ENCODE results near the gene JMJD8. TPM values are rescaled to one million over a fixed set of nuclear protein-coding genes. Genes with fewer than 3 reads are reported as not detected.

Gene JMJD8
- total and polyA plus RNA-seq, 2 experiments from 2014 or later, result 48.5 to 82.5 TPM

DNA sequence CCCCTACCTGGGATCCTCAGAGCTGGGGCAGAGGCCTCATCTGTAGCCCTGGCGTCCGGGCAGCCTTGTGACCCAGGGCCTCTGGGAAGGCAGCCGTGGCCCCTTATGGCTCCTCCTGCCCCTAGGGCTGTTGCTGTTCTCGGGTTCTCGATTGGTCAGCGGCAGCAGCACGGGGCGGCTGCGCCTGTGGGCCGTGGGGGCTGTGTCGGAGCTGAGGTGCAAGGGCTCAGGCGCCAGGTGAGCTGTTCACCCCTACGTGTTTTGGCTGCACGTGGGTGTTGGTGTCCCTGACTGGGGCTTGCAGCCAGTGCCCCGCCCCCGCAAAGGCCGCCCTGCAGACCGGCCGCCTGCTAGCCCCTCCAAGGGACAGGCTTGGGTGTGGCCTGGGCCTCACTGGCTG, 22.0 kb downstream of the JMJD8 start (continued):
- TF ChIP-seq, protein P1, sequence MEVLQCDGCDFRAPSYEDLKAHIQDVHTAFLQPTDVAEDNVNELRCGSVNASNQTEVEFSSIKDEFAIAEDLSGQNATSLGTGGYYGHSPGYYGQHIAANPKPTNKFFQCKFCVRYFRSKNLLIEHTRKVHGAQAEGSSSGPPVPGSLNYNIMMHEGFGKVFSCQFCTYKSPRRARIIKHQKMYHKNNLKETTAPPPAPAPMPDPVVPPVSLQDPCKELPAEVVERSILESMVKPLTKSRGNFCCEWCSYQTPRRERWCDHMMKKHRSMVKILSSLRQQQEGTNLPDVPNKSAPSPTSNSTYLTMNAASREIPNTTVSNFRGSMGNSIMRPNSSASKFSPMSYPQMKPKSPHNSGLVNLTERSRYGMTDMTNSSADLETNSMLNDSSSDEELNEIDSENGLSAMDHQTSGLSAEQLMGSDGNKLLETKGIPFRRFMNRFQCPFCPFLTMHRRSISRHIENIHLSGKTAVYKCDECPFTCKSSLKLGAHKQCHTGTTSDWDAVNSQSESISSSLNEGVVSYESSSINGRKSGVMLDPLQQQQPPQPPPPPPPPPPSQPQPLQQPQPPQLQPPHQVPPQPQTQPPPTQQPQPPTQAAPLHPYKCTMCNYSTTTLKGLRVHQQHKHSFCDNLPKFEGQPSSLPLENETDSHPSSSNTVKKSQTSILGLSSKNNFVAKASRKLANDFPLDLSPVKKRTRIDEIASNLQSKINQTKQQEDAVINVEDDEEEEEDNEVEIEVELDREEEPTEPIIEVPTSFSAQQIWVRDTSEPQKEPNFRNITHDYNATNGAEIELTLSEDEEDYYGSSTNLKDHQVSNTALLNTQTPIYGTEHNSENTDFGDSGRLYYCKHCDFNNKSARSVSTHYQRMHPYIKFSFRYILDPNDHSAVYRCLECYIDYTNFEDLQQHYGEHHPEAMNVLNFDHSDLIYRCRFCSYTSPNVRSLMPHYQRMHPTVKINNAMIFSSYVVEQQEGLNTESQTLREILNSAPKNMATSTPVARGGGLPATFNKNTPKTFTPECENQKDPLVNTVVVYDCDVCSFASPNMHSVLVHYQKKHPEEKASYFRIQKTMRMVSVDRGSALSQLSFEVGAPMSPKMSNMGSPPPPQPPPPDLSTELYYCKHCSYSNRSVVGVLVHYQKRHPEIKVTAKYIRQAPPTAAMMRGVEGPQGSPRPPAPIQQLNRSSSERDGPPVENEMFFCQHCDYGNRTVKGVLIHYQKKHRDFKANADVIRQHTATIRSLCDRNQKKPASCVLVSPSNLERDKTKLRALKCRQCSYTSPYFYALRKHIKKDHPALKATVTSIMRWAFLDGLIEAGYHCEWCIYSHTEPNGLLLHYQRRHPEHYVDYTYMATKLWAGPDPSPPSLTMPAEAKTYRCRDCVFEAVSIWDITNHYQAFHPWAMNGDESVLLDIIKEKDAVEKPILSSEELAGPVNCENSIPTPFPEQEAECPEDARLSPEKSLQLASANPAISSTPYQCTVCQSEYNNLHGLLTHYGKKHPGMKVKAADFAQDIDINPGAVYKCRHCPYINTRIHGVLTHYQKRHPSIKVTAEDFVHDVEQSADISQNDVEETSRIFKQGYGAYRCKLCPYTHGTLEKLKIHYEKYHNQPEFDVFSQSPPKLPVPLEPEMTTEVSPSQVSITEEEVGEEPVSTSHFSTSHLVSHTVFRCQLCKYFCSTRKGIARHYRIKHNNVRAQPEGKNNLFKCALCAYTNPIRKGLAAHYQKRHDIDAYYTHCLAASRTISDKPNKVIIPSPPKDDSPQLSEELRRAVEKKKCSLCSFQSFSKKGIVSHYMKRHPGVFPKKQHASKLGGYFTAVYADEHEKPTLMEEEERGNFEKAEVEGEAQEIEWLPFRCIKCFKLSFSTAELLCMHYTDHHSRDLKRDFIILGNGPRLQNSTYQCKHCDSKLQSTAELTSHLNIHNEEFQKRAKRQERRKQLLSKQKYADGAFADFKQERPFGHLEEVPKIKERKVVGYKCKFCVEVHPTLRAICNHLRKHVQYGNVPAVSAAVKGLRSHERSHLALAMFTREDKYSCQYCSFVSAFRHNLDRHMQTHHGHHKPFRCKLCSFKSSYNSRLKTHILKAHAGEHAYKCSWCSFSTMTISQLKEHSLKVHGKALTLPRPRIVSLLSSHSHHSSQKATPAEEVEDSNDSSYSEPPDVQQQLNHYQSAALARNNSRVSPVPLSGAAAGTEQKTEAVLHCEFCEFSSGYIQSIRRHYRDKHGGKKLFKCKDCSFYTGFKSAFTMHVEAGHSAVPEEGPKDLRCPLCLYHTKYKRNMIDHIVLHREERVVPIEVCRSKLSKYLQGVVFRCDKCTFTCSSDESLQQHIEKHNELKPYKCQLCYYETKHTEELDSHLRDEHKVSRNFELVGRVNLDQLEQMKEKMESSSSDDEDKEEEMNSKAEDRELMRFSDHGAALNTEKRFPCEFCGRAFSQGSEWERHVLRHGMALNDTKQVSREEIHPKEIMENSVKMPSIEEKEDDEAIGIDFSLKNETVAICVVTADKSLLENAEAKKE (CRISPR knock-in tag; IDR thresholded peaks at IDR 0.05), result no peak
- TF ChIP-seq, protein P2, sequence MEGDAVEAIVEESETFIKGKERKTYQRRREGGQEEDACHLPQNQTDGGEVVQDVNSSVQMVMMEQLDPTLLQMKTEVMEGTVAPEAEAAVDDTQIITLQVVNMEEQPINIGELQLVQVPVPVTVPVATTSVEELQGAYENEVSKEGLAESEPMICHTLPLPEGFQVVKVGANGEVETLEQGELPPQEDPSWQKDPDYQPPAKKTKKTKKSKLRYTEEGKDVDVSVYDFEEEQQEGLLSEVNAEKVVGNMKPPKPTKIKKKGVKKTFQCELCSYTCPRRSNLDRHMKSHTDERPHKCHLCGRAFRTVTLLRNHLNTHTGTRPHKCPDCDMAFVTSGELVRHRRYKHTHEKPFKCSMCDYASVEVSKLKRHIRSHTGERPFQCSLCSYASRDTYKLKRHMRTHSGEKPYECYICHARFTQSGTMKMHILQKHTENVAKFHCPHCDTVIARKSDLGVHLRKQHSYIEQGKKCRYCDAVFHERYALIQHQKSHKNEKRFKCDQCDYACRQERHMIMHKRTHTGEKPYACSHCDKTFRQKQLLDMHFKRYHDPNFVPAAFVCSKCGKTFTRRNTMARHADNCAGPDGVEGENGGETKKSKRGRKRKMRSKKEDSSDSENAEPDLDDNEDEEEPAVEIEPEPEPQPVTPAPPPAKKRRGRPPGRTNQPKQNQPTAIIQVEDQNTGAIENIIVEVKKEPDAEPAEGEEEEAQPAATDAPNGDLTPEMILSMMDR (conservative IDR thresholded peaks at IDR 0.05; ENCODE audit: low read depth in 2 of 2), result no peak
- TF ChIP-seq JUNB (IDR thresholded peaks at IDR 0.05; ENCODE audit: unreplicated experiment), result no peak
- no peak for TF ChIP-seq NANOG (IDR thresholded peaks at IDR 0.05; ENCODE audit: borderline replicate concordance)
- no peak for TF ChIP-seq POLR2AphosphoS5 (IDR thresholded peaks at IDR 0.05; ENCODE audit: low read depth)
- no peak for TF ChIP-seq EZH2phosphoT487 (IDR thresholded peaks at IDR 0.05; ENCODE audit: unreplicated experiment)

DNA sequence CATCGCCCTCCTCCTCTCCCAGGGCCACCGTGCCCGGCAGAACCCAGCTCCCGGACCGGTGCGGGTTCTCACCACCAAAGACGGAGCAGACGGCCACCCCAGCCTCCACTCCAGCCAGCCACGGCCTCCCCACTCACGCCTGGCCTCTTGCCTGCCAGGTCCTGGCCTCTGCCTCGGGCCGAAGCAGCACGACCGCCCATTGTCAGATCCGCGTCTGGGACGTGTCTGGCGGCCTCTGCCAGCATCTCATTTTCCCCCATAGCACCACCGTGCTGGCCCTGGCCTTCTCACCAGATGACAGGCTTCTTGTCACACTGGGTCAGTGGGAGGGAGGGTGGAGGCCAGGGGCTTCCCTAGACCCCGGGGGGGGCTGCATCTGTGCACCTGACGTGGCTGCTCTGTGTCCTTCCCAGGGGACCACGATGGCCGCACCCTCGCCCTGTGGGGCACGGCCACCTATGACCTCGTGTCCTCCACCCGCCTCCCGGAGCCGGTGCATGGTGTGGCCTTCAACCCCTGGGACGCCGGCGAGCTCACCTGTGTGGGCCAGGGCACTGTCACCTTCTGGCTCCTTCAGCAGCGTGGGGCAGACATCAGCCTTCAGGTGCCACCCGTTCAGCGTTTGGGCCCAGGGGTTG, 22.8 kb downstream of the JMJD8 start:
- Histone ChIP-seq H3K9me2 (ENCODE audit: insufficient read depth) (no peaks in the 10 kb centered on the region), H4K20me1 (replicated peaks; ENCODE audit: insufficient read depth) (no peaks in the 10 kb centered on the region), H3K79me2 (replicated peaks; ENCODE audit: insufficient read depth) (no peaks in the 10 kb centered on the region), H3F3A (replicated peaks; ENCODE audit: low read depth) (no peaks in the 10 kb centered on the region), H3K4me1 (ENCODE audit: insufficient read depth) (no peaks in the 10 kb centered on the region), H2AFZ (no peak overlapping the region), H3K27ac (ENCODE audit: low read depth) (no peak overlapping the region), H3K27me3 (ENCODE audit: insufficient read depth) (no peaks in the 10 kb centered on the region), H3K4me3 (no peak overlapping the region), H3K4me2 (no peak overlapping the region), H3K36me3 (ENCODE audit: insufficient read depth) (no peaks in the 10 kb centered on the region)
- ATAC-seq (peak; percentile 1; the same call in 1 of the 3 replicates), DNase-seq (ENCODE audit: low spot score) (no peak)
- Mint-ChIP-seq H3K27me3 (ENCODE audit: insufficient read depth, low read depth, poor library complexity) (peaks cover 4% of the 10 kb centered on the region), H3K36me3 (ENCODE audit: low read depth) (peaks cover 8% of the 10 kb centered on the region; the same call in 1 of the 3 replicates), H3K27ac (no peak overlapping the region), H3K4me3 (no peak overlapping the region), H3K4me1 (no peaks in the 10 kb centered on the region), H3K9me3 (no peaks in the 10 kb centered on the region)
- TF ChIP-seq ZNF331 (CRISPR knock-in tag; IDR thresholded peaks at IDR 0.05; ENCODE audit: low read depth) (no peak), POLR2AphosphoS5 (IDR thresholded peaks at IDR 0.05; ENCODE audit: low read depth) (no peak), JUNB (IDR thresholded peaks at IDR 0.05; ENCODE audit: unreplicated experiment) (no peak), NANOG (IDR thresholded peaks at IDR 0.05; ENCODE audit: borderline replicate concordance) (no peak)
- TF ChIP-seq, protein P1 (CRISPR knock-in tag; IDR thresholded peaks at IDR 0.05), result no peak
